MM.1S (cell line): ENCODE measurements around the gene SNN.

Source experiments
- CTCF ChIP-seq: fragments of 300-600 bp; sonication (generic); IDR thresholded peaks from 2 replicates; pipeline ENCODE4 v1.5.1; 2016; ENCODE audit warnings: antibody characterized with exemption, low read length, mixed read lengths
- EZH2phosphoT487 ChIP-seq: fragments of 300-600 bp; sonication (generic); IDR thresholded peaks from 2 replicates; pipeline ENCODE4 v1.6.1; 2018; ENCODE audit warnings: antibody characterized with exemption, low read length

GRCh38 chr16:11631214-11631613, 37.0 kb upstream of the SNN start:
- TF ChIP-seq CTCF (no peak), EZH2phosphoT487 (no peak)
